Right ventricle myocardium superior (tissue), 1 donor: ENCODE results near the gene OR4D5. TPM values are rescaled to one million over a fixed set of nuclear protein-coding genes. Genes with fewer than 3 reads are reported as not detected.

Source experiments
- ATAC-seq: fragments of 200-7000 bp; cut with Tn5 transposase; one replicate; pipeline ENCODE4 v1.9.1; 2020; ENCODE audit warnings: mild to moderate bottlenecking; ENCODE audit not compliant: poor library complexity
- DNase-seq: peaks from one replicate; pipeline ENCODE4 v3.0.0-alpha.2; 2020
- intact Hi-C: fragments of 100-400 bp; cut with DNase I; formaldehyde crosslinking; loops from one replicate; pipeline ENCODE4 v1.11.2; 2022
- long read RNA-seq: library from polyadenylated mRNA; unstranded; transcript quantifications from one replicate; pipeline ENCODE4 v2.0.0, GENCODE V29; 2021
- total RNA-seq: library from RNA; stranded (reverse); fragmentation: NEBNext Ultra II Directional; extraction: Animal tissue kit (Norgen Biotek cat#: 25700); gene quantifications from one replicate; pipeline ENCODE4 v1.2.1, GENCODE V29; 2021
- donor health status: DM: no; HTN: yes; CAD: no; lungs with severe emphysema.

Gene OR4D5
- not detected for total RNA-seq
- long read RNA-seq, result 0 reads

DNA sequence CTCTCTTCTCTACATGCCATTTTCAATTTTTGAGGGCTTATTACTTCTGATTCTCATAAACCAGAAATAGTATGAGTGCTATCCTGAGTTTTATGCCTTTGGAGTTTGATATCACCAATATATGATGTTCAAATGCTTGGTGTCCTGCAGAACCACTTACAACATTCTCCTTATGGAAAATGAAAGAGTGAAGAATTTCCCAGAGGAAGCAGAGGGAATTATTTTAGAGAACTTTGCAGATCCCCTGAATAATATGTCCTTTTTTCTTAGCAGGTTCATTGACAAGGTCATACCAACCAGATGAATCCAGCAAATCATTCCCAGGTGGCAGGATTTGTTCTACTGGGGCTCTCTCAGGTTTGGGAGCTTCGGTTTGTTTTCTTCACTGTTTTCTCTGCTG lies at the start of gene OR4D5:
TSS of gene OR4D5 (plus strand) at position 301 of the 400 bp plus-strand sequence. CDS start at position 301, 0 bp downstream.
- intact Hi-C loops, result no loop called here
- no peak for ATAC-seq
- DNase-seq, result no peak

GRCh38 chr11:123892031-123892430 lies 47.4 kb upstream of the OR4D5 start:
- intact Hi-C loops, result no loop called here
- ATAC-seq, result no peak
- DNase-seq, result no peak

- DNase-seq (no peak), ATAC-seq (no peak)
- intact Hi-C loops, result no loop called here
These were observed 39.6 kb upstream of the OR4D5 start for GRCh38 chr11:123899792-123900191.

DNA sequence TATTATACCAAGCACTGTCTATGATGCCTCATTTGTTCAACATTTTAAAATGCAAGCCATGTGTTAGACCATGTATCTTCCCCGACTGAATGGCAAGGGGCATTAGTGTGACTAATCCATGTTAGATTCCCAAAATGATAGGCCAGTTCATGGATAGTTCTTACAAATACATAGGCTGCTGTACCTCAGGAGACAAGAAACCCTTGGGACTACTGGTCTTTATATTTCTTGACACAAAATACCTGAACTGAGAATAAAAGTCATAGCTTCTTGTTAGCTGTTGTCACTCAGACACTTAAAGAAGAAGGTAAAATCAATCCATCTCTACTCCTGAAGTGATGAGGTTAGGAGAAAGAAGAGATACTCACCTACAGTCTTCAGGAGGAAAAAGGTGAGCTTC lies 37.5 kb upstream of the OR4D5 start, which contains the start of gene OR8D4:
TSS of gene OR8D4 (plus strand) at position 301 of the 400 bp plus-strand sequence. CDS start 4,265 bp downstream, outside the sequence.
- intact Hi-C loops, result no loop called here
- DNase-seq (no peak), ATAC-seq (no peak)

- intact Hi-C loops, result no loop called here
- ATAC-seq (no peak), DNase-seq (no peak)
These were observed 35.5 kb upstream of the OR4D5 start for GRCh38 chr11:123903932-123904331.

GRCh38 chr11:123904932-123905331 lies 34.5 kb upstream of the OR4D5 start:
- DNase-seq (no peak), ATAC-seq (no peak)
- intact Hi-C loops, result no loop called here

- intact Hi-C loops, result no loop called here
- no peak for DNase-seq
- ATAC-seq, result no peak
These were observed 33.6 kb upstream of the OR4D5 start for GRCh38 chr11:123905826-123906225.

DNA sequence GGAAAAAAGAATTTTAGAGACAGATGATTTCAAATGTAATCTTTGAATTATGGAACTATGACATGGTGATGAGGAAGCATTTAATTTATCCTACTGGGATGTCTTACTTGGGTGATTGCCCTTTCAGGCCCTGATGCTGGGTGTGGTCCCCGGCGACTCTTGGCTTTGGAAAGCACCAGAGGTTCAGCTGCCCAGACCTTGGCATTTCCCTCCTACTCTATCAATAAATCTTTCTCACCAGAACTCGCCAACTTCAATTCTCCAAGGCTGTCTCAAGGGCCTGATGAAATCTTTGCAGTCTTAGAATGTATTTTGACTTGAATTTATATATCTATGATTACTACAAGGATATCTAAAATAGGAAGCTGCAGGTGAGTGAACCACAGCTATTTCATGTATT lies 18.5 kb upstream of the OR4D5 start:
- intact Hi-C loops, result no loop called here
- ATAC-seq, result no peak
- no peak for DNase-seq

DNA sequence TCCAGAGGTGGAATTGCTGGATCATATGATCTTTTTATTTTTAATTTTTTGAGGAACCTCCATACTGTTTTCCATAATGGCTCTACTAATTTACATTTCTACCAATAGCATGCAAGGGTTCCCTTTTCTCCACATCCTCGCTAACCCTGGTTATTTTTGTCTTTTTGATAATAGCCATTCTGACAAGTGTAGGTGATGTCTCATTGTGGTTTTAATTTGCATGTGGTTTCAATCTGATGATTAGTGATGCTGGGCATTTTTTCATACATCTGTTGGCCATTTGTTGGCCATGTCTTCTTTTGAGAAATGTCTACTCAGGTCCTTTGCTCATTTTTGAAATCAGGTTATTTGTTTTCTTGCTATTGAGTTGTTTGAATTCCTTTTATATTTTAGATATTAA lies 15.4 kb upstream of the OR4D5 start:
- DNase-seq (no peak), ATAC-seq (no peak)
- intact Hi-C loops, result no loop called here

DNA sequence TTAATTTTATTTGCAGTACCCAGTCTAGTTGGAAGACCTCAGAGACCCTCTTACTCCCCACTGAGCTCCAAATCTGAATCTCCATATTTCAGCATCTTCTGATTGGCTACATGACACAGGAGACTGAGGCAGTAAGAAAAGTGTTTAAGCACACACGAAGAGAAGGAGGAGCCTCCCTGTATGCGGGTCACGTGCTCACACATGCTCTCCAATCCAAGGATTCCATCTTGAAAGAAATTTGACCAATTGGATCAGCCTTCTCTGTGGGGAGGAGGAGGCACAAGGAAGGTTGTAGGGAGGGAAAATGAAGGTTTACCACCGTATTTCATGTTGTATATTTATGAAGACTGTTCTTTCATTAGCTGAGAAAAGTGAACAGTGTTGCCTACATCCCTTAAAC lies 3.0 kb downstream of the OR4D5 start:
- no peak for DNase-seq

DNA sequence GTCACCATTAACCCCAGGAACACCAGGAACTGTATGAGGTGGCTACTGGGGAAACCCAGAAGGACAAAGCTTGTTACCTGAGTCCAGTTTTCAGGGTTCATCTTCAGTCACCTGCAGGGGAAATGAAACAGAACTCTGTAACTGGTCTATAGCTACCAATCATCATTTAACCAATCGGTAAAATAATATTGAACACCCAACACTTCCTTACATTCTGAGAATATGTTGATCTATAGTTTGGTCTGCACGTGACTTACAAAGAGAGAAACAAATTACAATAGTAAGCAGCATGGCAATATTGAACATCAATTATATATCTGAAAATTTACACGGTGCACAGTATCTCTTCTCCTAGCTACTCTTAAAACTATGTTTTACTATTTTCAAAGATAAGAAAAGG lies 4.3 kb downstream of the OR4D5 start, which contains the start of gene OR6T1:
TSS of gene OR6T1 (minus strand) at position 101 of the 400 bp plus-strand sequence. CDS start at position 101, 0 bp downstream.
- intact Hi-C loops, result no loop called here
- ATAC-seq (no peak), DNase-seq (no peak)

More for the DNA sequence above, 3.0 kb downstream of the OR4D5 start:
- intact Hi-C loops, result no loop called here
- ATAC-seq, result no peak

GRCh38 chr11:123945132-123945531 lies 5.7 kb downstream of the OR4D5 start:
- intact Hi-C loops, result no loop called here
- DNase-seq (no peak), ATAC-seq (no peak)

DNA sequence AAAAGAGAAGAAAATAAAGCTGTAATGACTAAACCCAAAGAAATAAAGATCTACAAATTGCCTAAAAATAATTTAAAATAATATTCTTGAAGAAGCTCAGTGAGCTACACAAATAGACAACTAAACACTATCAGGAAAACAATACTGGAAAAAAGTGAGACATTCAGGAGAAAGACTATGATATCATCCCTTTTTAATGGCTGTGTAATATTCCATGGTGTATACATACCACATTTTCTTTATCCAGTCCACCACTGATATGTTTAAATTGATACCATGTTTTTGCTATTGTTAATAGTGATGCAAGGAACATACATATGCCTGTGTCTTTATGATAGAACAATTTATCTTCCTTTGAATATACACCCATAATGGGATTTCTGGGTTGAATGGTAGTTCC lies 17.3 kb downstream of the OR4D5 start:
- no peak for DNase-seq
- intact Hi-C loops, result no loop called here
- no peak for ATAC-seq

GRCh38 chr11:123973816-123974215 lies 34.4 kb downstream of the OR4D5 start:
- intact Hi-C loops, result no loop called here
- DNase-seq (no peak), ATAC-seq (no peak)

GRCh38 chr11:123976770-123977560 lies 37.5 kb downstream of the OR4D5 start:
- DNase-seq (no peak), ATAC-seq (no peak)
- intact Hi-C loops, result no loop called here

DNA sequence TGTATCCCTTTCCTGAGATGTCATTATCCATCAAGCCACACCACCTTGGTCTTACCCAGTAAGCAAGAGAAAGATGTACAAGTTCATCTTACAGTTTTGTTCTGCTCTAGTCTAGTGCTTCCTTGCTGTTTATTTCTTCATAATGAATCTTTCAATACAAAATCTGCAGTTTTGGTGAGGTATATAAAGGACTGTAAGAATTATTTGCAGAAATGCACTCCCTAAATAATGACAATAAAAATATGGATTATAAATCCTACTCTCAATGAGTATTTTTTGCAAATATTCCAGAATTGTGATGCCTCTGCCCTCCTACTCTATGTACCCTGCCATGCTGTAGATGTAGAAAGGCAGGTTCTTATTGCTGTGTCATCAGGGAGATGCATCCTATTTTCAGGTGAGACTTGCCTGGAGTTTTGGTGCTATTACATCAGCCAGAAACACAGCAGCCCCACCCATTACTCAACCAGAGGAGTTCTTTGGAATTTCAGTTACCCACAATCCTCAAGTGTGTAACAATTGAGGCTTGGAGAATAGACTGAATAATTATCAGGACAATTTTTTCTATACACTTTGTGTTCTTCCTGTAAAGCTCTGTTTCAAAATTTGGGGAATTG lies 38.4 kb downstream of the OR4D5 start, which contains the start of gene OR10S1:
TSS of gene OR10S1 (minus strand) at position 51 of the 617 bp plus-strand sequence. CDS start 117 bp downstream, outside the sequence.
- ATAC-seq, result no peak
- intact Hi-C loops, result no loop called here
- no peak for DNase-seq

GRCh38 chr11:123979311-123979710 lies 39.9 kb downstream of the OR4D5 start:
- DNase-seq (no peak), ATAC-seq (no peak)
- intact Hi-C loops, result no loop called here
